ENCODE measurements around the gene CD72. TPM values are rescaled to one million over a fixed set of nuclear protein-coding genes. Genes with fewer than 3 reads are reported as not detected.
A peak's percentile ranks its signal among the peaks of the same experiment; 100 is the strongest.

Gene CD72
- total and polyA plus RNA-seq, 7 donors, result 0.36 to 42.1 (median 1.2) TPM

GRCh38 chr9:35568196-35568595, 50.0 kb downstream of the CD72 start:
- Histone ChIP-seq H3K9me3 (no peaks in the 10 kb centered on the region), H3K36me3 (no peaks in the 10 kb centered on the region), H3K4me3 (no peak overlapping the region), H3K4me1 (peaks cover 0 to 16% (median 14%) of the 10 kb centered on the region in 4 donors), H3K27ac (no peak overlapping the region), H3K27me3 (no peaks in the 10 kb centered on the region)
- intact Hi-C loops (cut with DNase I), result loop anchor here (10.0 kb wide), 1 partner anchor 293 kb away; no protein-coding TSS in a partner anchor
- WGBS, 2 donors, result 95 to 96% methylated on average over 4 of the region's 4 CpGs
- TF ChIP-seq EP300 (IDR thresholded peaks at IDR 0.05), result no peak
- no peak for TF ChIP-seq CTCF (IDR thresholded peaks at IDR 0.05)
- TF ChIP-seq POLR2A (IDR thresholded peaks at IDR 0.05), result no peak
- no peak for TF ChIP-seq POLR2AphosphoS5 (IDR thresholded peaks at IDR 0.05)
- no peak for DNase-seq

- H3K27me3 ChIP-seq, result no peaks in the 10 kb centered on the region
- no peak overlapping the region for H3K27ac ChIP-seq
- H3K4me1 ChIP-seq, result peaks cover 0 to 29% (median 22%) of the 10 kb centered on the region in 4 donors
- no peaks in the 10 kb centered on the region for H3K9me3 ChIP-seq
- H3K4me3 ChIP-seq, result no peak overlapping the region
- intact Hi-C loops (cut with DNase I), result loop anchor here (10.0 kb wide), 1 partner anchor 292 kb away; no protein-coding TSS in a partner anchor
- DNase-seq, result no peak
- WGBS, 2 donors, result 97 to 100% methylated on average over 2 of the region's 2 CpGs
- peaks cover 0 to 12% (median 1%) of the 10 kb centered on the region in 4 donors for H3K36me3 ChIP-seq
- no peak for TF ChIP-seq EP300 (IDR thresholded peaks at IDR 0.05)
- no peak for TF ChIP-seq POLR2A (IDR thresholded peaks at IDR 0.05)
- no peak for TF ChIP-seq POLR2AphosphoS5 (IDR thresholded peaks at IDR 0.05)
Observed at GRCh38 chr9:35566417-35566816, 51.8 kb downstream of the CD72 start.

DNA sequence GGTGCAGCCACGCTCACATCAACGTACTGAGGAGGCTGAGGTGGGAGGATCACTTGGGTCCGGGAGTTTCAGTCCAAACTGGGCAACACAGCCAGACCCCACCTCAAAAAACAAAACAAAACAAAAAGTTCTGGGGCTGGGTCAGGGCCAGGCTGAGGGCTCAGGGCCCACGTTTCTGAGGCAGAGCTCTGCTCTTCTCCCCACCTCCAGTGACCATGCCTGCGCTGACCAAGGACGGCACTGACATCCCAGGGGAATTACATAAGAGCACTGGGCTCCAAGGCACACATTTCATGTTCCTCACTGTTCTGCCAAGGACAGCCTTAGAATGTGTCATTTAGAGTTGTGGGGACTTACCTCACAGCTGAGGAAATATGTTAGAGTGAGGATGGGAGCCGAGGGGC, 53.6 kb downstream of the CD72 start:
- TF ChIP-seq POLR2A (IDR thresholded peaks at IDR 0.05) (no peak), POLR2AphosphoS5 (IDR thresholded peaks at IDR 0.05) (peak; percentile 14 to 50 (median 32))
- H3K4me1 ChIP-seq, result peaks cover 0 to 36% (median 26%) of the 10 kb centered on the region in 4 donors
- 88 to 90% methylated on average over 7 of the region's 7 CpGs for WGBS, 2 donors
- no peaks in the 10 kb centered on the region for H3K27me3 ChIP-seq
- intact Hi-C loops (cut with DNase I), result loop anchor here (5.0 to 10.0 kb wide), 2 partner anchors 38 to 290 kb away; no protein-coding TSS in a partner anchor
- DNase-seq, result no peak
- no peaks in the 10 kb centered on the region for H3K9me3 ChIP-seq
- no peak overlapping the region for H3K4me3 ChIP-seq
- peak overlapping the region; percentile 70 to 80 (median 76) for H3K27ac ChIP-seq
- peaks cover 0 to 29% (median 7%) of the 10 kb centered on the region in 4 donors for H3K36me3 ChIP-seq

GRCh38 chr9:35563791-35564197, 54.4 kb downstream of the CD72 start:
- peak overlapping the region; percentile 70 to 80 (median 76) for H3K27ac ChIP-seq
- 60 to 66% methylated on average over 14 of the region's 14 CpGs for WGBS, 2 donors
- H3K9me3 ChIP-seq, result no peaks in the 10 kb centered on the region
- H3K36me3 ChIP-seq, result peaks cover 8 to 38% (median 14%) of the 10 kb centered on the region in 4 donors
- no peak for TF ChIP-seq POLR2A (IDR thresholded peaks at IDR 0.05)
- peak in 2 of 4 donors; percentile 35 to 61 for TF ChIP-seq POLR2AphosphoS5 (IDR thresholded peaks at IDR 0.05)
- H3K27me3 ChIP-seq, result no peaks in the 10 kb centered on the region
- DNase-seq, result peak; percentile 83
- H3K4me3 ChIP-seq, result peak overlapping the region in 3 of 4 donors; percentile 9 to 24 (median 14)
- H3K4me1 ChIP-seq, result peaks cover 0 to 36% (median 26%) of the 10 kb centered on the region in 4 donors
- intact Hi-C loops (cut with DNase I), result loop anchor here (5.0 to 10.0 kb wide), 2 partner anchors 39 to 289 kb away; no protein-coding TSS in a partner anchor

- intact Hi-C loops (cut with DNase I), result loop anchor here (5.0 to 10.0 kb wide), 2 partner anchors 39 to 288 kb away; no protein-coding TSS in a partner anchor
- Histone ChIP-seq H3K36me3 (peaks cover 15 to 44% (median 21%) of the 10 kb centered on the region in 4 donors), H3K9me3 (no peaks in the 10 kb centered on the region), H3K27me3 (no peaks in the 10 kb centered on the region), H3K4me1 (peaks cover 0 to 36% (median 26%) of the 10 kb centered on the region in 4 donors), H3K4me3 (peak overlapping the region in 2 of 4 donors; percentile 14 to 24), H3K27ac (peak overlapping the region; percentile 70 to 80 (median 76))
- DNase-seq, result no peak
- 87 to 90% methylated on average over 20 of the region's 20 CpGs for WGBS, 2 donors
- TF ChIP-seq POLR2AphosphoS5 (IDR thresholded peaks at IDR 0.05), result peak in 2 of 4 donors; percentile 4 to 6
- no peak for TF ChIP-seq POLR2A (IDR thresholded peaks at IDR 0.05)
Observed at GRCh38 chr9:35562895-35563780, 55.1 kb downstream of the CD72 start.

GRCh38 chr9:35561468-35562261, 56.5 kb downstream of the CD72 start:
- H3K4me3 ChIP-seq, result no peak overlapping the region
- 91 to 94% methylated on average over 6 of the region's 6 CpGs for WGBS, 2 donors
- H3K27me3 ChIP-seq, result no peaks in the 10 kb centered on the region
- peaks cover 22 to 59% (median 32%) of the 10 kb centered on the region in 4 donors for H3K36me3 ChIP-seq
- DNase-seq, result no peak
- peak overlapping the region in 3 of 4 donors; percentile 72 to 80 (median 80) for H3K27ac ChIP-seq
- intact Hi-C loops (cut with DNase I), result loop anchor here (5.0 to 10.0 kb wide), 2 partner anchors 41 to 287 kb away; no protein-coding TSS in a partner anchor
- no peaks in the 10 kb centered on the region for H3K9me3 ChIP-seq
- H3K4me1 ChIP-seq, result peaks cover 0 to 36% (median 26%) of the 10 kb centered on the region in 4 donors
- no peak for TF ChIP-seq POLR2A (IDR thresholded peaks at IDR 0.05)
- no peak for TF ChIP-seq EP300 (IDR thresholded peaks at IDR 0.05)
- no peak for TF ChIP-seq CTCF (IDR thresholded peaks at IDR 0.05)
- no peak for TF ChIP-seq POLR2AphosphoS5 (IDR thresholded peaks at IDR 0.05)

Measured in sigmoid colon (tissue), 7 donors.